ENCODE results near the gene CEMP1. TPM values are rescaled to one million over a fixed set of nuclear protein-coding genes. Genes with fewer than 3 reads are reported as not detected.

The CEMP1 gene
- total RNA-seq, 1 donor from 2014 or later: not detected

DNA sequence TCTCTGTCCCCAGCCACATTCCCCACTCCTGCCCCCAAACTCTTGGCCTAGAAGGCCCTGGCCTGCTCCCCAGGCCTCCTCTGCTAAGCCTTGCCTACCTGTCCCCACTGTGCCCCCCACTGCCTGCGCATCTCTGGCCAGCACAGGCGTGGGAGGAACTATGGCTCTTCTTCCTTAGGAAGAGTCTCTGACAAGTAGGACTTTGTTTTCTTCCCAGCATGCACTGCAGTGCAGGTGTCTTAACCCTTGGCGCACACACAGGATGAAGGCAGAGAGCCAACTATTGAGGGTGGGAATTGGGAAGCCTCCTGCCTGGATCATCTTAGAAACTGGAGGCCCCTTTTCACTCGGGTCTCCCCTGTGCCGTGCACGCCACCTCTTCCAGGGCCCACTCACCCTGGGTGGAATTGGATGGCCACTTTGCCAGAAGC, 7.4 kb downstream of the CEMP1 start:
- no peak overlapping the region for H3K4me3 ChIP-seq (ENCODE audit: low read depth, low read length)
- DNase-seq (ENCODE audit: low read depth): no peak
- TF ChIP-seq CTCF (conservative IDR thresholded peaks at IDR 0.05; ENCODE audit: low read depth, low read length): no peak

DNA sequence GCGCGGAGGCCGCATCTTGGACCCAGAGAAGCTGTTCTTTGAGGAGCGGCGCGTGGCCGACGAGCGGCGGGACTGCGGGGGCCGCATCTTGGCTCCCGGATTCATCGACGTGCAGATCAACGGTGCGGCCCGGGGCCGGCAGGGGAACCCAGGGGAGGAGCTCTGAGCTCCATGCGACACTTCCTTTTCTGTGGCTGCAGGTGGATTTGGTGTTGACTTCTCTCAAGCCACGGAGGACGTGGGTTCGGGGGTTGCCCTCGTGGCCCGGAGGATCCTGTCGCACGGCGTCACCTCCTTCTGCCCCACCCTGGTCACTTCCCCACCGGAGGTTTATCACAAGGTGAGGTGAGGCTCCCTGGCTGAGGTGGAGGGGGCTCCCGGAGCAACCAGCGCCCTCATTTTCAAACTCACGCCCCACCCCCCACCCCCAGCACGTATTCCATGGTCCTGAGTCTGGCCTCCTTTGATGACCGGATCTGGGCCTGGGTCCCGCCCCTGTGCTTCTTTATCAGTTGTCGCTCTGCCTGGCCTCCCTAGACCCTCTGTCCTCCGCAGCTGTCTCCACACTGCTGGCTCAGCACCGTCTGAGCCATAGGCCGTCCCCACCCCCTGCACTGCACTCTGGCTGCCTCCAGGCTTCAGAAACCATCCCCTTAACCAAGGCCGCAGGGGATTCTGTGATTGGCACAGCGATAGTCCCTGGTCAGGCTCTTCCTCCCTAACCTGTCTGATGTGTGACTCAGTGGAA, 10.2 kb downstream of the CEMP1 start:
- peak; percentile 20 for TF ChIP-seq CTCF (conservative IDR thresholded peaks at IDR 0.05; ENCODE audit: low read depth, low read length)
- H3K4me3 ChIP-seq (ENCODE audit: low read depth, low read length): peak overlapping the region; percentile 60
- no peak for DNase-seq (ENCODE audit: low read depth)

- TF ChIP-seq CTCF (conservative IDR thresholded peaks at IDR 0.05; ENCODE audit: low read depth, low read length): no peak
- peak within 1 kb of the TSS; percentile 60 for H3K4me3 ChIP-seq (ENCODE audit: low read depth, low read length)
- no peak for DNase-seq (ENCODE audit: low read depth)
These were observed 11.0 kb downstream of the CEMP1 start, which contains the start of gene AMDHD2 for GRCh38 chr16:2520097-2520783. AMDHD2 (plus strand) TSS chr16:2520371; CDS start chr16:2520459, 88 bp downstream.

DNA sequence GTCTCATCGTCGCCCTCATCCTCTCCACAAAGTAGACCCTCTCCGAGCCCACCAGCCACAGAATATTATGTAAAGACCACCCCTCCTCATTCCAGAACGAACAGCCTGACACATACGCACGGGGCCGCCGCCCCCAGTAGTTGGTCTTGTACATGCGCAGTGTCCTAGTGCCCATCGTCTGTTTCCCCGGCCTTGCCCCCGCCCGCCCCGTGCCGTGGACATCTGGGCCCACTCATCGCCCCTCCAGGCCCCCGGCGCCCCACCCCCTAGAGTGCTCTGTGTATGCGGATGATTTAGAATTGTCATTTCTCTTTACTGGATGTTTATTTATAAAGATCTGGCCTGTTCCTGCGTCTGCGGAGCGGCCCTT, 11.5 kb downstream of the CEMP1 start:
- DNase-seq (ENCODE audit: low read depth): no peak
- no peak for TF ChIP-seq CTCF (conservative IDR thresholded peaks at IDR 0.05; ENCODE audit: low read depth, low read length)
- peak overlapping the region; percentile 60 for H3K4me3 ChIP-seq (ENCODE audit: low read depth, low read length)

- no peak for DNase-seq (ENCODE audit: low read depth)
These were observed 12.1 kb downstream of the CEMP1 start for GRCh38 chr16:2518823-2519710.

More at GRCh38 chr16:2518823-2519710, 12.1 kb downstream of the CEMP1 start:
- H3K4me3 ChIP-seq (ENCODE audit: low read depth, low read length): no peak overlapping the region
- TF ChIP-seq CTCF (conservative IDR thresholded peaks at IDR 0.05; ENCODE audit: low read depth, low read length): no peak

All from epithelial cell of proximal tubule (primary cell).